GM12878 (cell line): ENCODE measurements around the gene OSBPL2. TPM values are rescaled to one million over a fixed set of nuclear protein-coding genes. Genes with fewer than 3 reads are reported as not detected.
A peak's percentile ranks its signal among the peaks of the same experiment; 100 is the strongest.

Experiments used
- CBFB ChIP-seq: IDR thresholded peaks from 2 replicates; pipeline ENCODE4 v1.6.1; 2016; ENCODE audit warnings: antibody characterized with exemption, low read depth
- CHD2 ChIP-seq: IDR thresholded peaks from 2 replicates; pipeline ENCODE4 v1.6.1; 2011; ENCODE audit warnings: low read depth, low read length, improper control_type of control experiment, borderline replicate concordance
- CREM ChIP-seq: IDR thresholded peaks from 2 replicates; pipeline ENCODE4 v1.6.1; 2014; ENCODE audit warnings: antibody characterized with exemption, low read depth
- EED ChIP-seq: sonication (generic); IDR thresholded peaks from 2 replicates; pipeline ENCODE4 v1.6.1; 2016; ENCODE audit warnings: antibody characterized with exemption, low read depth
- HDAC2 ChIP-seq: fragments of 200-600 bp; sonication (generic); IDR thresholded peaks from 2 replicates; pipeline ENCODE4 v1.6.1; 2017
- HDGF ChIP-seq: fragments of 450-650 bp; IDR thresholded peaks from 2 replicates; pipeline ENCODE4 v1.6.1; 2016; ENCODE audit warnings: antibody characterized with exemption
- IKZF2 ChIP-seq, 2 experiments: fragments of 450-650 bp; IDR thresholded peaks; 2 replicates each; pipeline ENCODE4 v1.6.1; 2017; ENCODE audit warnings: mild to moderate bottlenecking in 2 of 2, moderate library complexity in 2 of 2
- JUND ChIP-seq: IDR thresholded peaks from 2 replicates; pipeline ENCODE4 v1.6.1; 2012; ENCODE audit warnings: low read depth, mild to moderate bottlenecking, low read length, improper control_type of control experiment, moderate library complexity
- MEF2A ChIP-seq: IDR thresholded peaks from 2 replicates; pipeline ENCODE4 v1.6.1; 2011; ENCODE audit warnings: low read depth, mild to moderate bottlenecking, low read length, moderate library complexity; ENCODE audit not compliant: insufficient read depth
- NFIC ChIP-seq: IDR thresholded peaks from 2 replicates; pipeline ENCODE4 v1.6.1; 2012; ENCODE audit warnings: low read depth, mild to moderate bottlenecking, inconsistent platforms, low read length, moderate library complexity
- NR2C1 ChIP-seq: fragments of 450-650 bp; IDR thresholded peaks from 2 replicates; pipeline ENCODE4 v1.6.1; 2017; ENCODE audit warnings: antibody characterized with exemption, mild to moderate bottlenecking, moderate library complexity
- RAD21 ChIP-seq: IDR thresholded peaks from 2 replicates; pipeline ENCODE4 v1.6.1; 2011; ENCODE audit warnings: mild to moderate bottlenecking, low read depth, low read length, moderate library complexity; ENCODE audit not compliant: insufficient read depth
- SP1 ChIP-seq: IDR thresholded peaks from one replicate; pipeline ENCODE4 v1.6.1; 2011; ENCODE audit warnings: low read depth, low read length
- polyA plus RNA-seq, 11 experiments: library from polyadenylated mRNA; depleted of rRNA in 4 of 11; unstranded in 6 of 11; stranded (reverse) in 5 of 11; fragments of >200 nt; fragmentation: Nextera tagmentation in 4 of 11; fragmentation: Illumina TruSeq in 1 of 11; extraction: Ambion mirVana in 4 of 11; extraction: Trizol in 1 of 11; gene quantifications; 1 replicate in 1 of 11; 2 replicates in 10 of 11; pipeline versions ENCODE4 v1.2.1 to v1.2.3, GENCODE V29; 2011 to 2016; ENCODE audit warnings: inconsistent platforms in 2 of 11, missing spikeins in 2 of 11, low read depth in 1 of 11
- total RNA-seq, 4 experiments: library from RNA; depleted of rRNA in 3 of 4; stranded (reverse); fragments of >200 nt in 3 of 4; fragmentation: Illumina TruSeq in 1 of 4; extraction: Trizol in 1 of 4; gene quantifications; 2 replicates each; pipeline versions ENCODE4 v1.2.1 to v1.2.3, GENCODE V29; 2013 to 2021
- TF ChIP-seq, protein P1 (sequence below): fragments of 450-650 bp; IDR thresholded peaks from 2 replicates; pipeline ENCODE4 v1.6.1; 2018; ENCODE audit warnings: borderline replicate concordance, mild to moderate bottlenecking; ENCODE audit not compliant: partially characterized antibody
- TF ChIP-seq, protein P2 (sequence below): IDR thresholded peaks from 2 replicates; pipeline ENCODE4 v1.6.1; 2012; ENCODE audit warnings: low read depth, low read length, improper control_type of control experiment
- TF ChIP-seq, protein P3 (sequence below): fragments of 450-650 bp; IDR thresholded peaks from 2 replicates; pipeline ENCODE4 v1.6.1; 2016; ENCODE audit warnings: mild to moderate bottlenecking, moderate library complexity, borderline replicate concordance
- TF ChIP-seq, protein P4 (sequence below): fragments of 450-650 bp; conservative IDR thresholded peaks from 2 replicates; pipeline ENCODE4 v1.6.1; 2017; ENCODE audit warnings: mild to moderate bottlenecking, moderate library complexity
- TF ChIP-seq, protein P5 (sequence below): IDR thresholded peaks from 2 replicates; pipeline ENCODE4 v1.6.1; 2012; ENCODE audit warnings: low read length, inconsistent platforms

Gene OSBPL2
- total and polyA plus RNA-seq, 10 of the 15 experiments (the other 5 are each of a cell fraction or from before 2014, with no cell fraction given): 2.8 to 22.3 (median 14.7) TPM

DNA sequence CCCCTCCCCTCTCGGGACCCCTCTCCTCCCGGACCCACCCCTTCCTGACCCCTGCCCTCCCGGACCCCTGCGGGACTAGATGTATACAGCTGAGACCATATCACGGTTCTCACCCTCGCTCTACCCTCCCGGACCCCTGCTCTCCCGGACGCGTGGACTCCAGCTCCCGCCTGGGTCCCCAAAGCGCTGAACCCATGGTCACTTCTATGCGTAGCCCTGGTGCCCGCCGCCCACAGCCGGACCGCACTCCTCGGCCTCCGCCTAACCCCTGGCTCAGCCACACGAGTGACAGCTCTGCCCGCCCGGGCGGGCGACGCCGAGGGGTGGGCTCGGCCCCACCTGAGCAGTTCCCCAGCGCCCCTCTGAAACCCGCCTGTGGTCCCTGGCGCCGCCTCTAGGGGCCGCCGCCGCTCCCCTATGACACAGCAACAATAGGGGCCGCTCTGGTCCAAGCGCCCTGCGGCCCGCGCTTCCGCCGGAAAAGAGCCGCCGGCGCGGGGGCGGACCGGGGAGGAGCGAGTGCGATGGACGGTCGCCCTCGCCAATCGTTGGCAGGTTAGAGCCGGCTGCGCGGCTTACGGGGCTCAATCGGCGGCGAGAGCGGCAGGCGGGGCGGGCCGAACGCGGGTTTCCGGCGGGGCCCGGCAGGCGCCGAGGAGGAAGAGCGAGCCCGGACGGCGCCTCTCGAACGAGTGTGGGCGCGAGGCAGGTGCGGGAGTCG, 64.2 kb downstream of the OSBPL2 start, which contains the start of gene ADRM1 (continued):
- TF ChIP-seq, protein P1, sequence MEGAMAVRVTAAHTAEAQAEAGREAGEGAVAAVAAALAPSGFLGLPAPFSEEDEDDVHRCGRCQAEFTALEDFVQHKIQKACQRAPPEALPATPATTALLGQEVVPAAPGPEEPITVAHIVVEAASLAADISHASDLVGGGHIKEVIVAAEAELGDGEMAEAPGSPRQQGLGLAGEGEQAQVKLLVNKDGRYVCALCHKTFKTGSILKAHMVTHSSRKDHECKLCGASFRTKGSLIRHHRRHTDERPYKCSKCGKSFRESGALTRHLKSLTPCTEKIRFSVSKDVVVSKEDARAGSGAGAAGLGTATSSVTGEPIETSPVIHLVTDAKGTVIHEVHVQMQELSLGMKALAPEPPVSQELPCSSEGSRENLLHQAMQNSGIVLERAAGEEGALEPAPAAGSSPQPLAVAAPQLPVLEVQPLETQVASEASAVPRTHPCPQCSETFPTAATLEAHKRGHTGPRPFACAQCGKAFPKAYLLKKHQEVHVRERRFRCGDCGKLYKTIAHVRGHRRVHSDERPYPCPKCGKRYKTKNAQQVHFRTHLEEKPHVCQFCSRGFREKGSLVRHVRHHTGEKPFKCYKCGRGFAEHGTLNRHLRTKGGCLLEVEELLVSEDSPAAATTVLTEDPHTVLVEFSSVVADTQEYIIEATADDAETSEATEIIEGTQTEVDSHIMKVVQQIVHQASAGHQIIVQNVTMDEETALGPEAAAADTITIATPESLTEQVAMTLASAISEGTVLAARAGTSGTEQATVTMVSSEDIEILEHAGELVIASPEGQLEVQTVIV: peak; percentile 33
- TF ChIP-seq, protein P2, sequence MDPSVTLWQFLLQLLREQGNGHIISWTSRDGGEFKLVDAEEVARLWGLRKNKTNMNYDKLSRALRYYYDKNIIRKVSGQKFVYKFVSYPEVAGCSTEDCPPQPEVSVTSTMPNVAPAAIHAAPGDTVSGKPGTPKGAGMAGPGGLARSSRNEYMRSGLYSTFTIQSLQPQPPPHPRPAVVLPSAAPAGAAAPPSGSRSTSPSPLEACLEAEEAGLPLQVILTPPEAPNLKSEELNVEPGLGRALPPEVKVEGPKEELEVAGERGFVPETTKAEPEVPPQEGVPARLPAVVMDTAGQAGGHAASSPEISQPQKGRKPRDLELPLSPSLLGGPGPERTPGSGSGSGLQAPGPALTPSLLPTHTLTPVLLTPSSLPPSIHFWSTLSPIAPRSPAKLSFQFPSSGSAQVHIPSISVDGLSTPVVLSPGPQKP: peak; percentile 84
- TF ChIP-seq, protein P3, sequence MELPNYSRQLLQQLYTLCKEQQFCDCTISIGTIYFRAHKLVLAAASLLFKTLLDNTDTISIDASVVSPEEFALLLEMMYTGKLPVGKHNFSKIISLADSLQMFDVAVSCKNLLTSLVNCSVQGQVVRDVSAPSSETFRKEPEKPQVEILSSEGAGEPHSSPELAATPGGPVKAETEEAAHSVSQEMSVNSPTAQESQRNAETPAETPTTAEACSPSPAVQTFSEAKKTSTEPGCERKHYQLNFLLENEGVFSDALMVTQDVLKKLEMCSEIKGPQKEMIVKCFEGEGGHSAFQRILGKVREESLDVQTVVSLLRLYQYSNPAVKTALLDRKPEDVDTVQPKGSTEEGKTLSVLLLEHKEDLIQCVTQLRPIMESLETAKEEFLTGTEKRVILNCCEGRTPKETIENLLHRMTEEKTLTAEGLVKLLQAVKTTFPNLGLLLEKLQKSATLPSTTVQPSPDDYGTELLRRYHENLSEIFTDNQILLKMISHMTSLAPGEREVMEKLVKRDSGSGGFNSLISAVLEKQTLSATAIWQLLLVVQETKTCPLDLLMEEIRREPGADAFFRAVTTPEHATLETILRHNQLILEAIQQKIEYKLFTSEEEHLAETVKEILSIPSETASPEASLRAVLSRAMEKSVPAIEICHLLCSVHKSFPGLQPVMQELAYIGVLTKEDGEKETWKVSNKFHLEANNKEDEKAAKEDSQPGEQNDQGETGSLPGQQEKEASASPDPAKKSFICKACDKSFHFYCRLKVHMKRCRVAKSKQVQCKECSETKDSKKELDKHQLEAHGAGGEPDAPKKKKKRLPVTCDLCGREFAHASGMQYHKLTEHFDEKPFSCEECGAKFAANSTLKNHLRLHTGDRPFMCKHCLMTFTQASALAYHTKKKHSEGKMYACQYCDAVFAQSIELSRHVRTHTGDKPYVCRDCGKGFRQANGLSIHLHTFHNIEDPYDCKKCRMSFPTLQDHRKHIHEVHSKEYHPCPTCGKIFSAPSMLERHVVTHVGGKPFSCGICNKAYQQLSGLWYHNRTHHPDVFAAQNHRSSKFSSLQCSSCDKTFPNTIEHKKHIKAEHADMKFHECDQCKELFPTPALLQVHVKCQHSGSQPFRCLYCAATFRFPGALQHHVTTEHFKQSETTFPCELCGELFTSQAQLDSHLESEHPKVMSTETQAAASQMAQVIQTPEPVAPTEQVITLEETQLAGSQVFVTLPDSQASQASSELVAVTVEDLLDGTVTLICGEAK: peak; percentile 91
- TF ChIP-seq, protein P4, sequence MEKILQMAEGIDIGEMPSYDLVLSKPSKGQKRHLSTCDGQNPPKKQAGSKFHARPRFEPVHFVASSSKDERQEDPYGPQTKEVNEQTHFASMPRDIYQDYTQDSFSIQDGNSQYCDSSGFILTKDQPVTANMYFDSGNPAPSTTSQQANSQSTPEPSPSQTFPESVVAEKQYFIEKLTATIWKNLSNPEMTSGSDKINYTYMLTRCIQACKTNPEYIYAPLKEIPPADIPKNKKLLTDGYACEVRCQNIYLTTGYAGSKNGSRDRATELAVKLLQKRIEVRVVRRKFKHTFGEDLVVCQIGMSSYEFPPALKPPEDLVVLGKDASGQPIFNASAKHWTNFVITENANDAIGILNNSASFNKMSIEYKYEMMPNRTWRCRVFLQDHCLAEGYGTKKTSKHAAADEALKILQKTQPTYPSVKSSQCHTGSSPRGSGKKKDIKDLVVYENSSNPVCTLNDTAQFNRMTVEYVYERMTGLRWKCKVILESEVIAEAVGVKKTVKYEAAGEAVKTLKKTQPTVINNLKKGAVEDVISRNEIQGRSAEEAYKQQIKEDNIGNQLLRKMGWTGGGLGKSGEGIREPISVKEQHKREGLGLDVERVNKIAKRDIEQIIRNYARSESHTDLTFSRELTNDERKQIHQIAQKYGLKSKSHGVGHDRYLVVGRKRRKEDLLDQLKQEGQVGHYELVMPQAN: peak; percentile 64
- peak; percentile 64 for TF ChIP-seq CREM
- TF ChIP-seq IKZF2 (IDR thresholded peaks at IDR 0.05): no peak
- TF ChIP-seq HDAC2: no peak
- TF ChIP-seq, protein P5, sequence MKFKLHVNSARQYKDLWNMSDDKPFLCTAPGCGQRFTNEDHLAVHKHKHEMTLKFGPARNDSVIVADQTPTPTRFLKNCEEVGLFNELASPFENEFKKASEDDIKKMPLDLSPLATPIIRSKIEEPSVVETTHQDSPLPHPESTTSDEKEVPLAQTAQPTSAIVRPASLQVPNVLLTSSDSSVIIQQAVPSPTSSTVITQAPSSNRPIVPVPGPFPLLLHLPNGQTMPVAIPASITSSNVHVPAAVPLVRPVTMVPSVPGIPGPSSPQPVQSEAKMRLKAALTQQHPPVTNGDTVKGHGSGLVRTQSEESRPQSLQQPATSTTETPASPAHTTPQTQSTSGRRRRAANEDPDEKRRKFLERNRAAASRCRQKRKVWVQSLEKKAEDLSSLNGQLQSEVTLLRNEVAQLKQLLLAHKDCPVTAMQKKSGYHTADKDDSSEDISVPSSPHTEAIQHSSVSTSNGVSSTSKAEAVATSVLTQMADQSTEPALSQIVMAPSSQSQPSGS: no peak
- no peak for TF ChIP-seq NFIC
- TF ChIP-seq CHD2: peak; percentile 91
- TF ChIP-seq SP1: peak; percentile 92
- no peak for TF ChIP-seq EED
- no peak for TF ChIP-seq JUND
- TF ChIP-seq RAD21: peak; percentile 64
- TF ChIP-seq NR2C1: peak; percentile 53; the same call in 1 of the 2 replicates
- TF ChIP-seq HDGF: no peak; the same call in 1 of the 2 replicates
- TF ChIP-seq MEF2A: no peak
- TF ChIP-seq CBFB: peak; percentile 72
